GM19455 (cell line): ENCODE data around the gene COX7B.
"Not testable (repeated sequence)": the region's sequence is repeated elsewhere in the genome, so short reads cannot be mapped to it uniquely, and the experiment has no call there.

Source experiments
- ATAC-seq: cut with Tn5 transposase; IDR thresholded peaks from one replicate; pipeline ENCODE4 v1.9.1; 2021; ENCODE audit not compliant: unreplicated experiment

Gene COX7B, protein sequence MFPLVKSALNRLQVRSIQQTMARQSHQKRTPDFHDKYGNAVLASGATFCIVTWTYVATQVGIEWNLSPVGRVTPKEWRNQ

DNA sequence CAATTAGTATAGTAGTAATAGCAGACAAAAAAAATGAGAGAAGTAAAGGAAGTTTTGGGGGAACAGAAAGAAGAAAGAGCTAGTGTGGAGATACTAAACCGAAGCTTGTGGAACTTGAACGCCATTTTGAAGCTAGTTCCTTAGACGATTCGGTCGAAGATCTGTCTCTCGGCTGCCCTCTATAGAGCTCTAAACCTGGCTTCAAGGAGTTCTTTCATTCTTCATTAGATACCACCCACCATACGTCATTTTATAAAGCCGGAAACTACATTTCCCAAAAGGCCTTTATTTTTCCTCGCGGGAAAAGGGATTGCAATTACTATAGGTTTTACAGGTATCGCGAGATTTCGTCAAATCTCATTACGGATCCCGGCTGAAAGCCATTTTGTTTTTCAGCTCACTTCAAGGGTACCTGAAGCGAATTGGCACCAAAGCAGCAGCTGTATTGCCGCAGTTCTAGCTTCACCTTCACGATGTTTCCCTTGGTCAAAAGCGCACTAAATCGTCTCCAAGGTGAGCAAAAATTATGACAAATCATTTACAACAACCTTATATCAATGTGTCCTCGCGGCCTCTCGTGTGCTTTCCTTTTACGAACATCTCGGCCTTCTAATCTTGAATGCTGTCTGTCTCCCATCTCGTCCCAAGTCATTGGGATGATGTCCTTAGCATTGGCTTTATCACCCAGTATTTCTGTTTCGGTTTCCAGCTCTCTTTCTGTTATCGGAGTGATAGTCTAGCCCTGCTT is at the start of gene COX7B:
TSS of gene COX7B (plus strand) at position 388 of the 748 bp plus-strand sequence. CDS start at position 474, 86 bp downstream.
- peak; percentile 64 for ATAC-seq

DNA sequence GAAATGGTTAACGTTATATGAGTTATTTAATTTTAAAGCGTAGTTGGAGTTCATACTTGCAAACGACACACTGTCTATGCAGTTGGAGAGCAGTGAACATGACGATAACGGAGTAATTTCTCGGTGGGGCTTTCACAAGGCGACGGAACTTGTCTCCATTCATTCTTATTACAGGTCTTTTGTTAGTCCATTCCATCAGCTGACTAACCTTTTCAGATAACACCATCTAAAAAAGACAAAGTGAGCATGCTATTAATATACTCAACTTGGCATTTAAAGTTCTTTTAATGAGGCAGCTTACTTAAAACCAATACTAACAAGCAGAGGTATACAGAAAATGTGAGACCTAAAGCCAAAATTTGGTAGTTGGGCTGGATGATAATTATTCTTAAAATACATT is 23.9 kb upstream of the COX7B start:
- no peak for ATAC-seq

DNA sequence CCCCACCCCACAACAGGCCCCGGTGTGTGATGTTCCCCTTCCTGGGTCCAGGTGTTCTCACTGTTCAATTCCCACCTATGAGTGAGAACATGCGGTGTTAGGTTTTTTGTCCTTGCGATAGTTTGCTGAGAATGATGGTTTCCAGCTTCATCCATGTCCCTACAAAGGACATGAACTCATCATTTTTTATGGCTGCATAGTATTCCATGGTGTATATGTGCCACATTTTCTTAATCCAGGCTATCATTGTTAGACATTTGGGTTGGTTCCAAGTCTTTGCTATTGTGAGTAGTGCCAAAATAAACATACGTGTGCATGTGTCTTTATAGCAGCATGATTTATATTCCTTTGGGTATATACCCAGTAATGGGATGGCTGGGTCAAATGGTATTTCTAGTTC is 17.9 kb upstream of the COX7B start:
- not testable (repeated sequence) for ATAC-seq

DNA sequence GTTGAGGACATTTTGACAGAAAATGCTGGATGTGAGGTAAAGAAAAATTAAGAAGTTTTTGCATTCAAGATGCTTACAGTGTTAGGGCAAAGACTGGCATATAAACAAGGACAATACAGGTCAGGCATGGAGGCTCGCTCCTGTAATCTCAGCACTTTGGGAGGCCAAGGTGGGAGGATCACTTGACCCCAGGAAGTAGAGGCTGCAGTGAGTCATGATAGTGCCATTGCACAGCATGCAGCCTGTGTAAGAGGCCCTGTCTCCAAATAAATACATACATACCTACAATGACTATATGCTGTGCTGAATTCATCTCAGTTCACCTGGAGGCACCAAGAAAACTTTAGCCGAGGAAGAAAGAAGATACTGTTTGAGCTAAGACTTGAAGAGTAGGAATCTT is 6.4 kb upstream of the COX7B start:
- ATAC-seq = no peak

DNA sequence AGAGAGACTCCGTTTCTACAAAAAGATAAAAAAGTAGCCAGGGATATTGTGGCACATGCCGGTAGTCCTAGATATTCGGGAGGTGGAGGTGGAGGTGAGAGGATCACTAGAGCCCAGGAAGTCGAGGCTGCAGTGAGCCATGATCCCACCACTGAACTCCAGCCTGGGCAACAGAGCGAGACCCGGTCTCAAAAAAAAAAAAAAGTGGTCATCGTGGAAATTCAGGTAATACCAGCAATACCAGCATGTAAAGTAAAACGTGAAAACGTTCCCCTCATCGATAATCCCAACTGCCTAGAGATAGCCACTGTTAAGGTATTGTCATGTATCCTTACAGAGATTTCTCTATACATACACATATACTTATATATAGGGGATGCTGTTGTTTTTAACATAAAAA is 5.6 kb upstream of the COX7B start:
- ATAC-seq = no peak

DNA sequence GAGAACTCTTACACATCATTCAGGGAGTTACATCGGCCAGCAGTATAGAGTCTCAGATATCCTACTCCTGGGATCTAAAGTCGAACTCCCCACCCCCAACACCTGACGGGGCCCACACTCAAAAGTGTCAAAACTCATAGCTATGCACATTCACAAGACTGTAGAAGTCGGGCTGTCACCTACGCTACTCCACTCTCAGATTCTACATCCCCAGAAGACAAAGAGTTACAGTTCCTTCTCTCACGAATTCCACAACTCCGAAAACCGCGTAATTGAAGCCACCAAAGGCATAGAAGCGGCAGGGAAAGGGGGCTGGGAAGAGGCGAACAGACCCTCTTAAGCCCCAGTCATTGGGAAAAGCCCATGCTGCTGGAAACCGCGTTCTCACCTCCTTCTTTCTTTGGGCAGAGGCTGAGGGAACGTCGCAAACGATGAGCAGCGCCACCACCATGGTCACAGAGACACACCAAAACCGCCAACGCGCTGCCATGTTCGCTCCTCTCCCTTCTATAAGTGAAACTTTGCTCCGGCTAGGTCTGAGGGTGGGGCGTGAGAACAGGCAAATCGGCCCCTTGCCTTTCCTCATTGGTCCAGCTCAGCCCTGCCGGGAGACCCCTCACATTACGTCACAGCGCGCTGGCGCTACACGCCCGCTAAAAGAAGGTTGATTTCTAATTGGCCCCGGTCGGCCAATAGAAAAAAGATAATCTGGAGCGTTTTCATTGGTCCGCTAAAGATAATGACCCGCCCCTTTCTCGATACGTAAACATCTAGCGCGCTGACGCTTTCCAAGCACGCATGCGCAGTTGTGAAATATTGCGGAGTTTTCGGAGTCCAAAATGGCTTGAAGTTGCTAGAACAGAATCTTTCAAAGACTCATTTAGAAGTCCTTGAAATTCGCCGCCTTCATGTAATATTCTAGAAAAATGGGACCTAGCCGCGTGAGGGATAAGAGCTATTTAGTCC is 4.1 kb upstream of the COX7B start, which contains the start of gene MAGT1:
TSS of gene MAGT1 (minus strand) at position 515 of the 966 bp plus-strand sequence. CDS start at position 490, 25 bp downstream.
- peak; percentile 93 for ATAC-seq

DNA sequence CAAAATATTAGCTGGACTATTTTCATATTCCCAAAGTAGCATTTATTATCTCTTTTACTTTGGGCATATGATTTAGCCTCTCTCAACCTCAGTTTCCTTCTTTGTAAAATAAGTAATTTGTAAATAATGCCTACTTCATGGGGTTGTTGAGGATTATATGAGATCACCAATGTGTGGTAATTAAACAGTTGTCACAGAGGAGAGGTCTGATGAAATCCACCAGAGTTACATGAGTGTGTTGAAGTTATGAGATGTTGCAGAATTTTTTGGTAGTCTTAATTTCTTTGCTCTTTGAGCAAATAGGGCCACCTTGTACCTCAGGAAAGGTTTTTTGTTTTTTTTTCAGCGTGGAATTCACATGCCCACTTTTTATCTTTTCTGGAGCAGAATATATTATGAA is 1.4 kb downstream of the COX7B start:
- no peak for ATAC-seq

DNA sequence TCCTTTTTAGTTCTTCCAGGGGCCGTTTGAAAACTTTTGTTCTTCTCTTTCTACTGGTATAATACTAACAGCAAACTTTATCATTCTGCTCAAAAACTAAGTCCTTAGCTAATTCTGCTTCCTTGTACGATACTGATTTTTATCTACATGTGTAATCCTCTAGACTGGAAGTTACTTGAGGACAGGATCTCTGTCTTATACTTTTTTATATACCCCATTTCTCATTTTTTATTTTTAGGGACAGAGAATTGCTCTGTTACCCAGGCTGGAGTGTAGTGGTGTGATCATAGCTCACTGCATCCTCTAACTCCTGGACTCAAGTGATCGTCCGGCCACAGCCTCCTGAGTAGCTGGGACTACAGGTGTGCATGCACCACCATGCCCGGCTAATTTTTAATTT is 2.2 kb downstream of the COX7B start:
- ATAC-seq = no peak

DNA sequence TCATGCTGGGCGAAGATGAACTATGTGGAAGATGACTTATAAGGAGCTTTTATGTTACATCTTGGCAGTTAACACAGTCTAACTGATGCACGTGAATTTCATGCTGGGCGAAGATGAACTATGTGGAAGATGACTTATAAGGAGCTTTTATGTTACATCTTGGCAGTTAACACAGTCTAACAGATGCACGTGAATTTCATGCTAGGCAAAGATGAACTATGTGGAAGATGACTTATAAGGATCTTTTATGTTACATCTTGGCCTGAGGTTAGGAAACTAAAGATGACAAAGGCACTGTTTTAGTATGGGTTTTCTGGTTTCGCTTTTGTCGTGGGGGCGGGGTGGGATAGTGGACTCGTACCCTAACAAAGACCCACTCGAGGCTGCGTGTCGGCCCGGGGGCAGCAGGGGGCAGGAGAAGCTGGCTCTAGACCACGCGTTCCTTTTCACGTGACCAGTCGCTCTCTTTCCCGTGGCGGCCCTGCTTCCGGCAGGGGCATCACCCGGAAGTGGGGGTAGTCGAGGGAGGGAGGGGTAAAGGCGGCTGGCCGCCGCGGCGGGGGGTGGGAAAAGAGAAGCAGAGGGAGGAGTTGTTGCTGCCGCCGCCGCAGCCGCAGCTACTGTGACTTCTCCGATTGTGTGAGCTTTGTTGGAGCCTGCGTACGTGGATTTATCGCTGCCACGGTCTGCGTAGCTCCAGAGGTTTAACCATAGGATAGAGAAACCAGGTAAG is 11.0 kb downstream of the COX7B start, which contains the start of gene ATP7A:
TSS of gene ATP7A (plus strand) at position 586 of the 733 bp plus-strand sequence. CDS start 60,949 bp downstream, outside the sequence.
- ATAC-seq = peak; percentile 91

DNA sequence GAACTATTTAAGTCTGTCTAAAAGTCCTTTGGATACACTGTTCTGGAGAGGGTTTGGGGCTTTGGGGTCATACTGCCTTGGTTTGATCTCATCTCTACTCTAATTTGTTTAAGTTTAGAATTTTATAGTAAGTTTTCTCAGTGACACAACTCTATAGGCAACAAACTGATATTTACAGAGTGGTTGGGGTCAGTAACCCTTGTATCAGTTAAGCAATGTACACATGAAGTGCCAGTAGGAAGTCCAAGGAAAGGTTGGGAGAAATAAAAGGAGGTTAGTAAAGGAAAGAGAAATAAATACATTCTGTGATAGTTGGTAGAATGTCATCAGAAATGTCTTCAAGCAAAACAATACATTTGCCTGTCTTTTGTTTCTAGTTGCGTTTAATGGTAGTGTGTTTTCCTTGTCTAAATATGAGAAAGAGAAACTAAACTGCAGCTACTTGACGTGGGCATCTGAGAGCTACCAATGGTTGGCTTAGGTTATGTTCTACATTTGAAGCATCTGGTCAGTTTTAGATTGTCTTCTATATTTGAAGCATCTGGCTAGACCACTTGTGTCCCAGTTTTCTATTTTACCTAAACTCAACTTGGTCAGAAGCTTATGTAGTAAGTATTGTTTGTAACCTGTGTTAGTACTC is 18.1 kb downstream of the COX7B start:
- ATAC-seq = no peak

DNA sequence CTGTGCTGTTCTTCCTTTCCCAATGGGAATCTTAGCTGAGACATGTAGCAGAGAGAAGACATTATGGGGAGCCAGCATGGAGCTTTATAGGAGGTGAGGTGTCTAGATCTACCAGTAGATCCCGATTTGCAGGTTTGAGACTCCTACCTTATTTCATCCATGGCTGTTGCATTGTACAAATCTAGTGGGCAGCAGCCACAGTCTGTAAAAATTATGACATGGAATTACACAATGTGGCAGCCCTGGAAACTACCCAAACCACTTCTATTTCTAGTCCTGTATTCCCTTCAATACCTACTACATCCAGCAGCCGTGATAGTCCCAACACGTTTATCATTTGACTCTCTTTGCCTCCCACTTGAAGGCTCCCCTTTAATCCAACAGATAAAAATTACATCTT is 19.3 kb downstream of the COX7B start:
- no peak for ATAC-seq

DNA sequence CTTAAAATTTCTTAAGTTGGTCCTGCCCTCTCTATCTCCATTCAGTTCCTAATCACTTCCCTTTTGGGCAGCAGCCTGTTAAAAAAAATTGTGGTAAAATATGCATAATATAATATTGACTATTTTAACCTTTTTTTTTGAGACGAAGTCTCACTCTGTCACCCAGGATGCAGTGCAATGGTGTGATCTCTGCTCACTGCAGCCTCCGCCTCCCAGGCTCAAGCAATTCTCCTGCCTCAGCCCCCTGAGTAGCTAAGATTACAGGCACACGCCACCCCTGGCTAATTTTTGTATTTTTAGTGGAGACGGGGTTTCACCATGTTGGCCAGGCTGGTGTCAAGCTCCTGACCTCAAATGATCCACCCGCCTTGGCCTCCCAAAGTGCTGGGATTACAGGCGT is 20.1 kb downstream of the COX7B start:
- not testable (repeated sequence) for ATAC-seq

DNA sequence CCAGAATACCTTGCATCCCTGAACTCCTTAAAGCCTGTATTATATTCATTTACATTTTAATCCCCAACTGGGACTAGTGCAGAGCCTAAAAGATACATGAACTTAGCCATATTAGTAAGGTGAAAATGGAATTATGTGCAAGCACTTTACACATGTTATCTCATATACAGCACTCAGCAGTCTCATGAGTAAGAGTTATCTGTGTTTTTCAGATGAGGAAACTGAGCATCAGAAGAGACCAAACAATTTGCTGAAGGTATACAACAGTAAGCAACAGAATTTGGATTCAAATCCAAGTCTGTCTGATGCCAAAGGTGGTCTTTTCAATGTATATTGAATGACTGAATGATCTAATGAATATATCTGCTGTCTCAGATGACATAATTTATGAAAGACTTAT is 23.5 kb downstream of the COX7B start:
- ATAC-seq = no peak

DNA sequence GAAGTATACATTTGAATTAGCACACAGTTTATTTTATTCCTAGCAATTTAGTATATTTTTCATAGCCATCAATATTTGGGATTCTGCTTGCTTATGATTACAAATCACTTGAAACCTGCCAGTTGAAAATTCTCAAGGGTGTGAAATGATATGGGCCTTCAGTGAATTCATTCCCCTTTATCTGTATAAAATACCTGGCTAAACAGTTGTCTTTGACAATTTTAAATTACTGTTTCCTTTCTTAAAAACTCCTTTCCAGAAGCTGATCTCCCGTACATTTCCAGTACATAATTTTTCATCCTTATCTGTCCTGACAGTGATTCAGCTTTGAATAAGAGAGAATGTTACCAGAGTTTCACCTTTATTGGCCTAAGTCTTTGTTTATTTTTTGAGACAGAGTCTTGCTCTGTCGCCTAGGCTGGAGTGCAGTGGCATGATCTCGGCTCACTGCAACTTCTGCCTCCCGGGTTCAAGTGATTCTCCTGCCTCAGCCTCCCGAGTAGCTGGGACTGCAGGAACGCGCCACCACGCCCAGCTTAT is 25.1 kb downstream of the COX7B start:
- ATAC-seq = no peak

DNA sequence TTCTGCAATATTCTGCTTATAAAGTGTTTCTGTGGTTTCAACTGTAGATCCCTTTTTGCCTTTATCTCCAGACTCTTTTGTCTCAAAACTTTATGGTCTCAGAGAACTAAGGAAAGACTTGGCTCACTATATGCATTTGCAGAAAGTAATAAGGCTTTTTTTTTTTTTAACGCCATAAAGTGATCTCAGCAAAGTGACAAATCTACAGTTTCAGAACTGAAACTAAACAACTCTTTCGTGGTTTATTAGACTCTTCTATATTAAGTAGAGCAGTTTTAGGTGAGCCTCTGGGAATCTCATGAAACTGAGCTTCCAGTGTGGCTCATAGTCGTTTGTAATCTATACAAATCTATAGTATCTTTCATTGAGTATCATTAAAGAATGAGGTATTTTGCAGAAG is 26.5 kb downstream of the COX7B start:
- no peak for ATAC-seq

DNA sequence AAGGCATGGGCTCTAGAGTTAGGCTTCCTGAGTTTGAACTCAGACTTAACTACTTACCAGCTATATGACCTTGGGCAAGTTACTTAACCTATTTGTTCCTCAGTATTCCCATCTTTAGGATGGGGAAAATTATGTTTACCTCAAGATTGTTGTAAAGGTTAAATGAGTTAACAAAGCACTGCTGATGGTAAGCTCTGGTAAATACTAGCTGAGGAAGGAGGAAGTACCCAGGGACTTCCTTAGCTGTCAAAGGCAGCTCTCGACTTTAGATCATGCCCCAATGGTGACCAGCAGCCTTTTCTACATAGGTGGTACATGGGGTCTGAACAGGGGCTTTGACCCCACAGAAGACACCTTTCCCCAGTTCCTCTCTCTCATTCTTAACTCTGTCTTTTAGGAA is 31.3 kb downstream of the COX7B start:
- no peak for ATAC-seq

DNA sequence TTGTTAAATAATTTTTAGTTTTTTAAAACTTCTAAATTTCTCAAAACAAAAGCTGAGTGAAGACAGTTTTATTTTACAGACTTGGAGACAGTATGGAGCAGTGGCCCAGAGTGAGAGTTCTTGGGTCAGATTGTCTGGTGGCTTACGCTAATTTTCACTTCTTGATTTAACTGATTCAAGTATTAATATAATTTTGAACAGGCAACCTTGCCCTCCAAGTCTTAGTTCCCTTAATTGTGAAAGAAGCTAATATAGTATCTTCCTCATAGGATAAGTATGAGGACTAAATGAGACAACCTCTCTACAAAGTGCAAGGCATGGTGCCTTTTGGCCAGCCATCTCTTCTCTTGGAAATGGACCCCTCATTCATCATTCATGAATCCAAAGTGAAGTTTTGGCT is 36.6 kb downstream of the COX7B start:
- no peak for ATAC-seq

DNA sequence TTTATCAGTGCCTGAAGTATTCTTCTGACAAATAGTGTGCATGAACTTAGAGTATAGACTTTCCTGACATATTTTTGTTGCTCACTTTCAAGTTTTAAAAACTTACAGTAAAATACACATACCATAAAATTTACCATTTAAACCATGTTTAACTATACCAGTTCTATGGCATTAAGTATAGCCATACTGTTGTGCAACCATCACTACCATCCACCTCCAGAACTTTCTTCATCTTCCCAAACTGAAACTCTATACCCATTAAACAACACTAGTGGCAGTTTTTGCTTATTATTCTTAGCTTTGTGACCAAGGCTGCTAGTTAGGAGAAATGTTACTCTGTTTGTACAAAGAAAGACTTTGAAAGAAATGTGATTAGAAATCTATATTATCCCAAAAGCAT is 37.0 kb downstream of the COX7B start:
- ATAC-seq = no peak

DNA sequence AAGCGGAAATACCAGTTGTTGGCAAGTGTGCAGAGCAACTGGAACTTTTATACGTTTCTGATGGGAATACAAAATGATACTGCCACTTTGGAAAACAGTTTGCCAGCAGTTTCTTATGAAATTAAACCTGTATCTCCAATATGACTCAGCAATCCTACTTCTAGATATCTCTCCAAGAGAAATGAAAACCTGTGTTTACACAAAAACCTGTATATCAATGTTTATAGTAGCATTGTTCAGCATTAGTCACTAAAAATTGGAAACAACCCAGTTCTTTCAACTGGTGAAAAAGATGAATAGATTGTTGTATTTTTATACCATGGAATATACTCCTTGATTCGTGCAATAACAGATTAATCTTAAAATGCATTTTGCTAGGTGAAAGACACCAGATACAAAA is 38.0 kb downstream of the COX7B start:
- ATAC-seq = no peak

DNA sequence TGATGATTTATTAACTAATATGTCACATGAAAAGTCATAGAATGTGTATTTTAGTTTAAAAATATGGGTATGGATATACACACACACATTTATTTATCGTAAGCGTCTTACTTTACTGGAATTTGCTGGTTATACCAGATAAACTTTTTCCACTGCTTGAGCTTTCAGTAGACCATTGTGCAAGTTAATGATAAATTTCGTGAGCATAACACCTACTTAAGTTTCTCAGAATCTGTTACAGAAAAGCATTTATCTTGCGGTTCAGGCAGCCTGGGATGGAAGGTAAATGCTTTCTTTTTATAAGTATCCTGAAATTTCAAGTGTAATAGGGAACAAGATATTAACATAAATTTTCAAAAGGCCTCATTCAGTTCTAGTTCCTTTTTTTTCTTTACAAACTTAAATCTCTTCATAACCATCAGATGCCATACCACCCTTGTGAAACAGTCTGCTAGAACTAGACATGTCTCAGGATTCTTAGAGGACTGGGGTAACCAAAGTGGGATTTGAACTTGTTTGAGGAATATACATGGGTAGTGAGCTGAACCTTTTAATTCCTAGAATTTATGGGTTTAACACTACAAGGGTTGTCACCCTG is 38.9 kb downstream of the COX7B start:
- no peak for ATAC-seq
